Heart left ventricle (tissue), 16 donors: Measurements from ENCODE around the gene ANKRD18B. TPM values are rescaled to one million over a fixed set of nuclear protein-coding genes. Genes with fewer than 3 reads are reported as not detected.
A peak's percentile ranks its signal among the peaks of the same experiment; 100 is the strongest.
"Not testable (repeated sequence)": the region's sequence is repeated elsewhere in the genome, so short reads cannot be mapped to it uniquely, and the experiment has no call there.

ENCODE experiments used
- ATAC-seq, 4 donors: fragments of 200-7000 bp; cut with Tn5 transposase; one replicate each; pipeline ENCODE4 v1.9.1; 2020 to 2022; ENCODE audit warnings: moderate library complexity in 4 of 4, mild to moderate bottlenecking in 3 of 4, moderate number of reproducible peaks in 1 of 4
- DNase-seq, 5 donors: peaks; one replicate each; pipeline ENCODE4 v3.0.0-alpha.2; 2020
- H3K27ac ChIP-seq, 12 donors: fragments of 200-600 bp; sonication (generic) in 4 of 12; one replicate each; pipeline versions ENCODE4 v1.5.0 to v1.8.0; 2016 to 2022; ENCODE audit warnings: mild to moderate bottlenecking in 2 of 12
- H3K27me3 ChIP-seq, 9 donors: fragments of 200-600 bp; sonication (generic) in 2 of 9; one replicate each; pipeline versions ENCODE4 v1.5.1 to v1.8.0; 2016 to 2022; ENCODE audit warnings: mild to moderate bottlenecking in 3 of 9
- H3K36me3 ChIP-seq, 9 donors: fragments of 200-600 bp; sonication (generic) in 2 of 9; one replicate each; pipeline versions ENCODE4 v1.5.0 to v1.8.0; 2018 to 2022; ENCODE audit warnings: mild to moderate bottlenecking in 2 of 9
- H3K4me1 ChIP-seq, 12 donors: fragments of 200-600 bp; sonication (generic) in 4 of 12; one replicate each; pipeline versions ENCODE4 v1.5.0 to v1.8.0; 2016 to 2022; ENCODE audit warnings: mild to moderate bottlenecking in 3 of 12
- H3K4me3 ChIP-seq, 12 donors: fragments of 200-600 bp; sonication (generic) in 4 of 12; one replicate each; pipeline versions ENCODE4 v1.5.0 to v1.8.0; 2017 to 2022; ENCODE audit warnings: mild to moderate bottlenecking in 9 of 12, moderate library complexity in 4 of 12
- H3K9me3 ChIP-seq, 12 donors: fragments of 200-600 bp; sonication (generic) in 4 of 12; one replicate each; pipeline versions ENCODE4 v1.5.0 to v1.8.0; 2016 to 2022; ENCODE audit warnings: mild to moderate bottlenecking in 1 of 12
- POLR2A ChIP-seq, 2 donors: fragments of 450-650 bp; IDR thresholded peaks; one replicate each; pipeline ENCODE4 v1.6.1; 2017; ENCODE audit warnings: antibody characterized with exemption in 2 of 2, mild to moderate bottlenecking in 2 of 2, moderate library complexity in 2 of 2
- WGBS, 4 donors: extraction: QIAGEN DNeasy Blood & Tissue Kit in 2 of 4; methylation state at CpG; one replicate each; pipeline versions ENCODE4 v1.1.5 to v1.1.7; 2013 to 2018; 5-methylcytosine and 5-hydroxymethylcytosine counted together
- intact Hi-C, 10 donors: fragments of 100-400 bp; cut with DNase I; formaldehyde crosslinking; loops; one replicate each; pipeline versions ENCODE4 v1.11.1 to v1.14.2; 2022
- polyA plus RNA-seq, 2 donors: library from polyadenylated mRNA; stranded (reverse); fragments of 200-250 nt; gene quantifications; one replicate each; pipeline ENCODE4 v1.2.3, GENCODE V29; 2013
- total RNA-seq, 9 donors: library from RNA; depleted of rRNA in 2 of 9; stranded (reverse); fragments of >200 nt in 2 of 9; fragmentation: NEBNext Ultra II Directional in 3 of 9; extraction: Animal tissue kit (Norgen Biotek cat#: 25700) in 3 of 9; gene quantifications; one replicate each; pipeline versions ENCODE4 v1.1.0 to v1.2.4, GENCODE V29; 2016 to 2023
- TF ChIP-seq, protein P1 (sequence below), 12 donors: fragments of 200-600 bp; sonication (generic) in 4 of 12; IDR thresholded peaks; one replicate each; pipeline versions ENCODE4 v1.5.0 to v1.8.0; 2018 to 2022; ENCODE audit warnings: antibody characterized with exemption in 12 of 12, mild to moderate bottlenecking in 5 of 12
- donor health status: ischemic (EF 13 %, LVEDD 7.1; RV severe dilation, severe dysfunction).
- donor health status: healthy with polysubstance abuse.
- donor health status: DM: no; HTN: yes; CAD: no.
- donor health status: DM: no; HTN: no; CAD: no.
- donor health status: ischemic (EF 25% LVEDD 6.9; RV normal size, moderate dysfunction).
- donor health status: ischemic (EF 25% LVEDD 5.7; RV mildly dilated, moderate dysfunction).
- donor health status: healthy.
- donor health status: DM: yes; HTN: yes; CAD: no.
- donor health status: ischemic (EF 35%, LVEDD 5.7; RV mildly dilated, moderate dysfunction).
- donor health status: nonischemic (EF 11% LVEDD 7.7; RV severe dilation, severe dysfunction).
- donor health status: DM: yes; HTN: yes; CAD: no.
- donor health status: PGD.
- donor health status: ischemic (EF 29% LVEDD 5.4; RV normal size, mild dysfunction).
- donor health status: nonischemic (EF 23%, LVEDD 6.1; RV moderate dilation, normal function).

The ANKRD18B gene
- total and polyA plus RNA-seq, 11 donors = 0.14 to 1.3 (median 0.40) TPM; not detected in 4

DNA sequence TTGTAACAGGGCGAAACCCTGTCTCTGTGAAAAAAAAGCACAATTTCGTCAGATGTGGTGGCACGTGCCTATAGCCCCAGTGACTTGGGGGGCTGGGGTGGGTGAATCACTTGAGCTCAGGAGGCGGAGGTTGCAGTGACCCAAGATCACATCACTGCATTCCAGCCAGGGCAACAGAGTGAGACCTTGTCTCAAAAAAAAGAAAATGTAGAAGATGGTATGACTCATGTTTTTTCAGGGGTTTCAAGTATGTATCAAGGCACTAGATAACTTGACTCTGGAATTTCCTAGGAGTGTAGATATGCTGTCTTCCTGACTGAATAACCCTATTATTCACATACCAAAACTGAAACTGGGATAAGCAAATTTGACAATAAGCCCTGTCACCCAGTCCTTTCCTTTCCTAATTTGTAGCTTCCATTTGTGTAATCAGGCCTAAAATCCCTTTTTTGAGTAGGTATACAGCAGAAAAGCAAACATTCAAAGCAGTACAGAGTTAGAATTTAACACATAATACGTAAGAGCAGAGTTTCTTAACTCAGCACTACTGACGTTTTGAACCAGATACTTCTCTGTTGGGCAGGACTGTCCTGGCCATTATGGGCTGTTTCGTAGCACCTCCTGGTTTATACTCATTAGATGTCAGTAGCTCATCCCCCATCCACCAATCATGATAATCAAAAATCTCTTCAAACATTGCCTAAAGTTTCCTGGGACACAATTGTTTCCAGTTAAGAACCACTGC lies 17.3 kb upstream of the ANKRD18B start:
- TF ChIP-seq, protein P1, sequence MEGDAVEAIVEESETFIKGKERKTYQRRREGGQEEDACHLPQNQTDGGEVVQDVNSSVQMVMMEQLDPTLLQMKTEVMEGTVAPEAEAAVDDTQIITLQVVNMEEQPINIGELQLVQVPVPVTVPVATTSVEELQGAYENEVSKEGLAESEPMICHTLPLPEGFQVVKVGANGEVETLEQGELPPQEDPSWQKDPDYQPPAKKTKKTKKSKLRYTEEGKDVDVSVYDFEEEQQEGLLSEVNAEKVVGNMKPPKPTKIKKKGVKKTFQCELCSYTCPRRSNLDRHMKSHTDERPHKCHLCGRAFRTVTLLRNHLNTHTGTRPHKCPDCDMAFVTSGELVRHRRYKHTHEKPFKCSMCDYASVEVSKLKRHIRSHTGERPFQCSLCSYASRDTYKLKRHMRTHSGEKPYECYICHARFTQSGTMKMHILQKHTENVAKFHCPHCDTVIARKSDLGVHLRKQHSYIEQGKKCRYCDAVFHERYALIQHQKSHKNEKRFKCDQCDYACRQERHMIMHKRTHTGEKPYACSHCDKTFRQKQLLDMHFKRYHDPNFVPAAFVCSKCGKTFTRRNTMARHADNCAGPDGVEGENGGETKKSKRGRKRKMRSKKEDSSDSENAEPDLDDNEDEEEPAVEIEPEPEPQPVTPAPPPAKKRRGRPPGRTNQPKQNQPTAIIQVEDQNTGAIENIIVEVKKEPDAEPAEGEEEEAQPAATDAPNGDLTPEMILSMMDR (IDR thresholded peaks at IDR 0.05) = no peak
- TF ChIP-seq POLR2A (IDR thresholded peaks at IDR 0.05) = no peak
- Histone ChIP-seq H3K4me3 (no peak overlapping the region), H3K36me3 (peaks cover 0 to 7% (median 0%) of the 10 kb centered on the region in 9 donors), H3K9me3 (no peaks in the 10 kb centered on the region), H3K27ac (peak overlapping the region in 1 of 12 donors; percentile 24), H3K4me1 (peaks cover 0 to 13% (median 7%) of the 10 kb centered on the region in 12 donors), H3K27me3 (no peaks in the 10 kb centered on the region)
- intact Hi-C loops = no loop called here
- ATAC-seq (no peak), DNase-seq (no peak)
- WGBS, 4 donors = 77 to 84% (median 81%) methylated on average over 7 of the region's 7 CpGs

DNA sequence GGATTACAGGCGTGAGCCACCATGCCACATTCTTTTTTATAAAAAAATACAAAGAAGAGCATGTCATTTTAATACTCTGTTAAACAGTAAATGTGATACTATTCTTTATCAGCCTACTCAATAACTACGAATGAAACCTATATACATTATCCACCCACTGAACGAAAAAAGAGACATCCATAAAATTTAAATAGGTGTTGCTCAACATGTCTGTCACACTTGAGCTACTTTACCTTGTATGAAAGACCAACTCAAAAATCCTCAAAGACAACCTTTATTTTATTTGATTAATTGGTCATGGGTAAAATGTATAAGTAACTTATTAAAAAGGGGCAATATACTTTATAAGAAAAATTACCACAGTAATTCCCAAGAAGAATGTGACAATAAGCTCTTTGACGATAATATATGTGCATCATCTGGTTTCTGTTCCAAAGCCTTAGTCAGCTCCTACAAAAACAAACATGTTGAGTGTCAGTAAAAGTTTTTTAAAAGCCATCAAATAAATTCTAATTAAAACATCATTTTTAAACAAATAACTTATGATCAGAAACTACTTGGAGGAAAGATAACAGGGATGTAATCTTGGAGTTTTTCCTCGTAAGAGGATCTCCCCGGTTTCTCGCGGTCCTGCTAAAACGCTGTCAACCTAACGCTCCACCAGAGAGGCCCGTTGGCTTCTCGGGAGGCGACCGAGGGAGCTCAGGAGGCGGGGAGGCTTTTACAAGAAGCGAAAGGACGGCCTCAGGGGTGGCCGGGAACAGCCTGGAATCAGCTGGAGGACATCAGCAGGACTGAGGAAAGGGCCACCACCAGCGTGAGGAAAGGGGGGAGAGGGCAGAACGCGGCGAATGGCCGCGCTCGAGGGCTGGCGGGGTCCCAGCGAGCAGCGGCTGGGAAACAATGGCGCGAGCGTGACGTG lies 13.5 kb upstream of the ANKRD18B start:
- peak in 1 of 2 donors; percentile 32 for TF ChIP-seq POLR2A (IDR thresholded peaks at IDR 0.05)
- TF ChIP-seq, protein P1 (IDR thresholded peaks at IDR 0.05) = no peak
- DNase-seq (peak; percentile 69 to 85 (median 77)), ATAC-seq (peak; percentile 85 to 97 (median 92))
- H3K27ac ChIP-seq = peak overlapping the region in 11 of 12 donors; percentile 69 to 92 (median 81)
- peaks cover 0 to 3% (median 0%) of the 10 kb centered on the region in 9 donors for H3K36me3 ChIP-seq
- peaks cover 0 to 13% (median 7%) of the 10 kb centered on the region in 12 donors for H3K4me1 ChIP-seq
- intact Hi-C loops = loop anchor here in 2 of 10 donors (2.0 to 10.0 kb wide), 2 partner anchors 36 to 106 kb away; partner anchors contain the start of gene AQP7 (in 1 of the 2)
- peaks cover 0 to 6% (median 0%) of the 10 kb centered on the region in 12 donors for H3K9me3 ChIP-seq
- 9 to 10% (median 9%) methylated on average over 28 to 32 of the region's 32 CpGs for WGBS, 4 donors
- H3K27me3 ChIP-seq = no peaks in the 10 kb centered on the region
- peak overlapping the region; percentile 12 to 74 (median 61) for H3K4me3 ChIP-seq

DNA sequence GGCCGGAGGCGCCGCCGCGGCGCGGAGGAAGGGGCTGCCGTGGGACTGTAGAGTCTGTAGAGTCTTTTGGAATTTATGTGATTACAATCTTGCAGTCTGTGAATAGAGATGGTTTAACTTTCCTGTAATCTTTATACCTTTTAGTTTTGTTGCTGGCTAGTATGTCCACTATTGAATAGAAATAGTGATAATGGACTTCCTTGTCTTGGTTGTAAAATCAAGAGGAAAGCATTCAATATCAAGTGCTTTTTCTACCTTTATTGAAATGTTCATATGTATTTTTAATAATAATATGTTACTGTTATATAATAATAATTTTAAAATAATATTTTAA lies 12.9 kb upstream of the ANKRD18B start:
- 1 to 13% (median 3%) methylated on average over 8 of the region's 8 CpGs; no CpG with 5 or more reads in 1 of the 4 donors for WGBS, 4 donors
- not testable (repeated sequence) for H3K9me3 ChIP-seq, H3K27me3 ChIP-seq, ATAC-seq, H3K36me3 ChIP-seq, DNase-seq
- H3K27ac ChIP-seq = peak overlapping the region in 11 of 12 donors; percentile 69 to 92 (median 81)
- H3K4me1 ChIP-seq = peaks cover 0 to 13% (median 7%) of the 10 kb centered on the region in 12 donors
- peak overlapping the region; percentile 12 to 74 (median 61) for H3K4me3 ChIP-seq
- intact Hi-C loops = loop anchor here in 2 of 10 donors (2.0 to 10.0 kb wide), 2 partner anchors 36 to 106 kb away; partner anchors contain the start of gene AQP7 (in 1 of the 2)

DNA sequence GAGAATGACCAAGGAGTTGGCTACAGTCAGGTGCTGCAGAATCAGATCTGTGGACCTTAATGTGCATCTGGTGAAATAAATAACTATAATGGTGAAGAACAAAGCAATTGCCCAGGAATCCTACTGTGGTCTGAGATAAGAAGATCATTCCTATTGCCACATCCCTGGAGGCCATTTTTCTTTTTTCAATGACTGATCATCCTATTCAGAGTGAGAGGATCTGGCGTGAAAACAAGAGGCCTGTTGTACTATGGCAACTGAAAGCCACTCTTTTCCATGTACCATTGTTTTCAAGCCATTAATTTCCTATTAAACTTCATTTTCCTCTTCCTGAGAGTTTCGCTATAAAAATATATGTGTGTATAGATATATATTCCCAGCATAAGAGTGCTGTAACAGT lies 11.5 kb upstream of the ANKRD18B start:
- 83 to 90% (median 86%) methylated on average over 2 of the region's 2 CpGs for WGBS, 4 donors
- not testable (repeated sequence) for ATAC-seq, DNase-seq, H3K4me3 ChIP-seq, H3K27me3 ChIP-seq, H3K36me3 ChIP-seq, H3K9me3 ChIP-seq, H3K27ac ChIP-seq
- H3K4me1 ChIP-seq = peaks cover 0 to 13% (median 7%) of the 10 kb centered on the region in 12 donors
- intact Hi-C loops = loop anchor here in 1 of 10 donors (10.0 kb wide), 1 partner anchor 108 kb away; the partner anchor contains the start of gene AQP7

DNA sequence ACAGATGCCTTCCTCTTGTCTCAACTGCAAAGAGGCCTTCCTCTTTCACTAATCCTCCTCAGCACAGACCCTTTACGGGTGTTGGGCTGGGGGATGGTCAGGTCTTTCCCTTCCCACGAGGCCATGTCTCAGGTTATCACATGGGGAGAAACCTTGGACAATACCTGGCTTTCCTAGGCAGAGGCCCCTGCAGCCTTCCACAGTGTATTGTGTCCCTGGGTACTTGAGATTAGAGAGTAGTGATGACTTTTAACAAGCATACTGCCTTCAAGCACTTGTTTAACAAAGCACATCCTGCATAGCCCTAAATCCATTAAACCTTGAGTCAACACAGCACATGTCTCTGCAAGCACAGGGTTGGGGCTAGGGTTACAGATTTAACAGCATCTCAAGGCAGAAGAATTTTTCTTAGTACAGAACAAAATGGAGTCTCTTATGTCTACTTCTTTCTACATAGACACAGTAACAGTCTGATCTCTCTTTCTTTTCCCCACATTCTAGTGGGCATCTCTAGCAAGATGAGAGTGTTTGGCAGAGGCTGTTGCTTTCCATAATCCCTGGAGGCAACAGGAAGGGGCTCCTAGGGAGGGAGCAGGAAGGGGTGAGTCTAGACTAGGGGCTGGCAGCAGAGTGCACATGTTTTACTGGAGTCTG lies 8.6 kb upstream of the ANKRD18B start:
- not testable (repeated sequence) for ATAC-seq, H3K9me3 ChIP-seq, DNase-seq, H3K36me3 ChIP-seq, H3K4me3 ChIP-seq, H3K27me3 ChIP-seq, H3K27ac ChIP-seq, H3K4me1 ChIP-seq
- WGBS, 4 donors = 58 to 66% (median 63%) methylated on average over 2 of the region's 2 CpGs
- intact Hi-C loops = loop anchor here in 2 of 10 donors (5.0 to 10.0 kb wide), 2 partner anchors 111 to 138 kb away; partner anchors contain the start of gene AQP7 (in 1 of the 2)

DNA sequence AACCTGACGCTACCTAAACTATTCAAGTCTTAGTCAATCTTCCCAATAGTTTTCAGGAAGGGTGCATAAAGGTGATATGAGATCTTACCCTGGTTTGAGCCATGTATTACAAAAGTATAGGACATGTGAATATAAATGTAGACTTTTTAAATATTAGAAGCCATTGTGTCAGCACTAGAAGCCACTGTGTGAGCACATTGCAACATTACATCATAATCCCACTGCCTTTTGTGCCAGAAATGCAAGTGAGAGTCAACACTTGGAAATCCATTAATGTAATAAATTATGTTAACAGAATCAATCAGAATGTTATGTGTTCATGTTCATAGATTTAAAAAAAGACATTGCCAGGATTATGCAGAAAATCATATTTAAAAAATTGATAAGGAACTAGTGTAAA lies 7.7 kb upstream of the ANKRD18B start:
- H3K27me3 ChIP-seq = not testable (repeated sequence)

More for the DNA sequence above, 7.7 kb upstream of the ANKRD18B start:
- not testable (repeated sequence) for H3K4me1 ChIP-seq, DNase-seq, H3K9me3 ChIP-seq, H3K36me3 ChIP-seq, H3K27ac ChIP-seq, H3K4me3 ChIP-seq, ATAC-seq
- intact Hi-C loops = loop anchor here in 2 of 10 donors (5.0 to 10.0 kb wide), 2 partner anchors 112 to 139 kb away; partner anchors contain the start of gene AQP7 (in 1 of the 2)
- WGBS, 4 donors = 94 to 100% (median 97%) methylated on average over 1 of the region's 1 CpG
